Spinal cord (tissue), 10 donors: ENCODE data around the gene CCDC116. TPM values are rescaled to one million over a fixed set of nuclear protein-coding genes. Genes with fewer than 3 reads are reported as not detected.

Experiments
- DNase-seq, 6 donors: peaks; one replicate each; pipeline versions ENCODE4 v3.0.0 to v3.0.0-alpha.2; 2013 to 2015; ENCODE audit warnings: low spot score in 6 of 6, low read depth in 4 of 6
- H3K27ac ChIP-seq: one replicate; pipeline ENCODE4 v1.5.1; 2013; ENCODE audit warnings: low read depth, low read length, control low read depth
- H3K27me3 ChIP-seq: one replicate; pipeline ENCODE4 v1.6.1; 2013; ENCODE audit warnings: low read length; ENCODE audit not compliant: control insufficient read depth, insufficient read depth
- H3K36me3 ChIP-seq: one replicate; pipeline ENCODE4 v1.6.1; 2013; ENCODE audit warnings: low read length; ENCODE audit not compliant: control insufficient read depth, insufficient read depth
- H3K4me1 ChIP-seq: one replicate; pipeline ENCODE4 v1.6.1; 2013; ENCODE audit warnings: low read length; ENCODE audit not compliant: control insufficient read depth, insufficient read depth
- H3K4me3 ChIP-seq: one replicate; pipeline ENCODE4 v1.5.1; 2013; ENCODE audit warnings: low read depth, low read length, control low read depth
- H3K9me3 ChIP-seq: one replicate; pipeline ENCODE4 v1.6.1; 2013; ENCODE audit warnings: low read length; ENCODE audit not compliant: control insufficient read depth, insufficient read depth
- WGBS: methylation state at CpG from one replicate; pipeline ENCODE4 v1.1.5; 2013; ENCODE audit warnings: missing lambda C conversion rate; ENCODE audit not compliant: insufficient coverage; 5-methylcytosine and 5-hydroxymethylcytosine counted together
- polyA plus RNA-seq, 2 donors: library from polyadenylated mRNA; unstranded; fragments of 120-200 nt; gene quantifications; one replicate each; pipeline ENCODE4 v1.2.1, GENCODE V29; 2013; ENCODE audit not compliant: insufficient read length in 2 of 2
- small RNA-seq: library from RNA; depleted of rRNA; stranded (forward); fragments of <200 nt; gene quantifications from one replicate; pipeline ENCODE3, GENCODE V24; 2014; ENCODE audit warnings: low replicate concordance
- total RNA-seq, 2 donors: library from RNA; depleted of rRNA in 1 of 2; stranded (reverse); fragments of 120-200 nt in 1 of 2; fragments of >200 nt in 1 of 2; gene quantifications; one replicate each; pipeline versions ENCODE4 v1.2.3 to v1.2.4, GENCODE V29; 2013 to 2014
- donor health status: healthy.

Gene CCDC116
- total and polyA plus RNA-seq, 4 donors, result 0.20 to 1.1 (median 0.45) TPM

- no peak for DNase-seq
- 93% methylated on average over 24 of the region's 24 CpGs for WGBS
Observed at GRCh38 chr22:21681566-21682370, 49.2 kb downstream of the CCDC116 start.

DNA sequence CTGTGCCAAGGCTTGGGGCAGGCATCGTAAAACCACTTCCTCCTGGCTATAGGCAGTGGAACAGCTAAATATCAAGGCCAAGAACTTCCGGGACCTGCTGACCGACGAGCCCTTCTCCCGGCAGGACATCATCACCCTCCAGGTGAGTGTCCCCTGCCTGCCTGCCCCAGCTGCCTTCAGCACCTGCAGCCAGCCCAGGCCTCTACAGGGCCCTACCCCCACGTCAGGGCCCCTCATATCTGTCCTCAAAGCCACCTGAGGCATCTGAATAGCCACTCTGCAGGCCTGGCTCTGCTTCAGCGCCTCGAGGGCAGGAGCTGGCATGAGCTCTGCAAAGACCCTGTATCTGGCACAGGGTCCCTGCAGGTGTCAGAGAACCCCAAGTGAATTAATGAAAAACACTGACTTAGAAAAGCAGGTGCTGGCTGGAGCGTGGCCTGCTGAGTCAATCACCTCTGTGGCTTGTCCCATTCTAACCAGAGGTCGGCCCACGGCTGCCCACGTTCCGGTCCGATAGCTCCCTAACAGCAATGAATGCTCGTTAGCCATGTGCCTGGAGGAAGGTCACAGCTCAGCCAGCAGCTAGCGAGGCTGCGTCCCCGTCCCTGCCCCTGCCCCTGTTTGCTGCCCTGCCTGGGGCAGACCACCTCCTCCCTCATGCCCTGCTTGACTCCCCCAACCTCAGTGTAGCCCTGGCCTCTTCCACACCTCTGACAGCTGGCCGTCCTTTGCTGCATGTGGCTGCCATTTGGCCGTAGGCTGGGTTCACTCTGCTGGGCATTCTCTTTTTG lies 50.0 kb downstream of the CCDC116 start:
- Histone ChIP-seq H3K27ac (no peak overlapping the region), H3K36me3 (peaks cover 88% of the 10 kb centered on the region), H3K4me1 (no peaks in the 10 kb centered on the region), H3K27me3 (no peaks in the 10 kb centered on the region), H3K9me3 (no peaks in the 10 kb centered on the region), H3K4me3 (no peak overlapping the region)
- WGBS, result 89% methylated on average over 20 of the region's 20 CpGs
- no peak for DNase-seq

More at GRCh38 chr22:21681566-21682370, 49.2 kb downstream of the CCDC116 start:
- Histone ChIP-seq H3K27ac (no peak overlapping the region), H3K4me3 (no peak overlapping the region), H3K36me3 (peaks cover 86% of the 10 kb centered on the region), H3K27me3 (no peaks in the 10 kb centered on the region), H3K4me1 (no peaks in the 10 kb centered on the region), H3K9me3 (no peaks in the 10 kb centered on the region)

DNA sequence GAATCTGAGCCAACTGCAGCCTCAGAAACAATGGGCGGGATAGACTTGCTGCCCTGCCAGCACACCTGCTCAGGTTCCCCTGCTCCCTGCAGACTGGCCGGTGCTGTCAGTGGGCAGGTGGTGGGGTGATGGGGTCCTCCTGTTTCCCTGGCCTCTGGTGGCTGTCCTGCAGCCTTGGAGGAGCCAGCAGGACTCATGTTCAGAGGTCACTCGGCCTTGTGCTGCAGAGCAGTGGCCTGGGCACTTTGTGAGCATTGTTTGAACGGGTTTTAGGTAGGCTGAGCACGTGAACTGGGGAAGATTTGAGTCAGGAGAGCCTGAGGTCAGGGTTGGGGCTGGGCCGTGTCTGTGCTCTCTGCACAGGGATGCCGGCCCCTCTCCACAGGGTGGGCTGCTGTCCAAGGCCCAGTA lies 50.8 kb downstream of the CCDC116 start:
- WGBS, result 90% methylated on average over 7 of the region's 7 CpGs
- no peaks in the 10 kb centered on the region for H3K9me3 ChIP-seq
- H3K27me3 ChIP-seq, result no peaks in the 10 kb centered on the region
- no peaks in the 10 kb centered on the region for H3K4me1 ChIP-seq
- no peak overlapping the region for H3K4me3 ChIP-seq
- no peak overlapping the region for H3K27ac ChIP-seq
- no peak for DNase-seq
- peaks cover 90% of the 10 kb centered on the region for H3K36me3 ChIP-seq

DNA sequence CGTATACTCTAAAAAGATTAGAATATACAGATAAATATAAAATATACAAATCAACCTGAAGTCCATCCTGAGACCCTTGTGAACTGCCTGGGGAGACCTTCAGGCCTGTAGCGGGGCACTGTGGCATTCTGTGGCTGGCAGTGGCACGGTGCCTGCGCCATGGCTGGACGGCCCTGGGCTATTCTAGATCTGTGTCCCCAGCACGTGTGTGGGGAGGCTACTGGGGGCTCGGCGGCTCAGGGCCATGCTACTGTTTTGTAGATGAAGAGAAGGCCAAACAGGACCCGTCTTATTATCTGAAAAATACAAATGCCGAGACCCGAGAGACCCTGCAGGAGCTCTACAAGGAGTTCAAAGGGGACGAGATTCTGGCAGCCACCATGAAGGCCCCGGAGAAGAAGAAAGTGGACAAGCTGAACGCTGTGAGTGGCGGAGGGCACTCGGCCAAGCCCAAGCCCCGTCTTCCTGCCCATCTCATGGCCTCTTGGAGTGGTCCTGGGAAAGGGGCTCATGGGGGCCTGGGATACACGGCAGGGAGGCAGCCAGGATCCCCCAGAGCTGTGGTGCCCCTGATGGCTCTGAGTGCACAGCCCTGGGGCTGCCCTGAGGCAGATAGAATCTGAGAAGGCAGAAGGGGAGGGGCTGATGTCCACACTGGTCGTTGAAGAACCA lies 52.1 kb downstream of the CCDC116 start:
- H3K36me3 ChIP-seq, result peaks cover 97% of the 10 kb centered on the region
- over 99% methylated on average over 18 of the region's 19 CpGs for WGBS
- H3K27ac ChIP-seq, result no peak overlapping the region
- H3K27me3 ChIP-seq, result no peaks in the 10 kb centered on the region
- no peaks in the 10 kb centered on the region for H3K4me1 ChIP-seq
- H3K9me3 ChIP-seq, result no peaks in the 10 kb centered on the region
- no peak for DNase-seq
- H3K4me3 ChIP-seq, result no peak overlapping the region

GRCh38 chr22:21685164-21685513 lies 52.6 kb downstream of the CCDC116 start:
- DNase-seq, result no peak
- WGBS, result 99% methylated on average over 6 of the region's 8 CpGs
- Histone ChIP-seq H3K27me3 (no peaks in the 10 kb centered on the region), H3K4me3 (no peak overlapping the region), H3K4me1 (peaks cover 4% of the 10 kb centered on the region), H3K9me3 (no peaks in the 10 kb centered on the region), H3K36me3 (peaks cover 97% of the 10 kb centered on the region), H3K27ac (no peak overlapping the region)

DNA sequence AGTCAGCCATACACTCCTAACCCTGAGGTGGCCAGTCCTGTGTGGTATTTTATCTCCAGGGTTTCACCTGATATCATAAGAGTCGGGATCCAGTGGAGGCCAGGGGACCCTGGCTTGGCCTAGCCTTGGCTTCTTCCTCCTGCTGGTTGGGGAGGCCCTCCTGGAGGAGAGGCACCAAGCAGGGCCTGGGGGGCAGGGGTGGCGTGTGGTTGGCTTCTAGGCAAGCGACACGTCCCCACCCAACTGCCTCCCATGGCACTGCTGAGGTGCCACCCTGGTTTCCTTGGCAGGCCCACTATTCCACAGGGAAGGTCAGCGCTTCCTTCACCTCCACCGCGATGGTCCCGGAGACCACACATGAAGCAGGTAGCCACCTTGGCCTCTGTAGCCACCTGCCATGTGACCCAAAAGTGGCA lies 53.6 kb downstream of the CCDC116 start:
- Histone ChIP-seq H3K27me3 (no peaks in the 10 kb centered on the region), H3K4me3 (no peak overlapping the region), H3K4me1 (peaks cover 5% of the 10 kb centered on the region), H3K9me3 (no peaks in the 10 kb centered on the region), H3K36me3 (peaks cover 90% of the 10 kb centered on the region), H3K27ac (no peak overlapping the region)
- WGBS, result 97% methylated on average over 7 of the region's 8 CpGs
- DNase-seq, result no peak

Small RNA genes within 50 kb of the gene (small RNA-seq; reads per million reads assigned to genes)
- 4.8 reads per million, percentile 94 among the genes with 10 or more reads in this experiment for gene MIR301B

Other genes with a start within 250 kb of the CCDC116 start
- under 1 TPM; 0.22 to 0.40 TPM for gene RIMBP3B, start 249.0 kb upstream of the CCDC116 start, total RNA-seq
- not detected for gene RIMBP3B, start 249.0 kb upstream of the CCDC116 start, polyA plus RNA-seq
- 1 to 10 TPM; 3.6 to 5.7 TPM for gene HIC2, start 215.4 kb upstream of the CCDC116 start, total RNA-seq
- gene HIC2, start 215.4 kb upstream of the CCDC116 start, polyA plus RNA-seq, result 1 to 10 TPM; 7.1 to 8.4 TPM
- gene TMEM191C, start 165.4 kb upstream of the CCDC116 start, total RNA-seq, result 1 to 10 TPM; 3.9 to 4.7 TPM
- 10 to 100 TPM; 12.4 to 23.9 TPM for gene TMEM191C, start 165.4 kb upstream of the CCDC116 start, polyA plus RNA-seq
- gene RIMBP3C, start 81.3 kb upstream of the CCDC116 start, total RNA-seq, result under 1 TPM; 0.30 to 0.39 TPM
- gene RIMBP3C, start 81.3 kb upstream of the CCDC116 start, polyA plus RNA-seq, result under 1 TPM; 0.70 to 0.83 TPM
- 10 to 100 TPM; 34.1 to 46.6 TPM for gene UBE2L3, start 65.0 kb upstream of the CCDC116 start, total RNA-seq
- 10 to 100 TPM; 67.9 to 75.3 TPM for gene UBE2L3, start 65.0 kb upstream of the CCDC116 start, polyA plus RNA-seq
- gene YDJC, start 2.7 kb upstream of the CCDC116 start, total RNA-seq, result 1 to 10 TPM; 5.0 to 10.0 TPM
- gene YDJC, start 2.7 kb upstream of the CCDC116 start, polyA plus RNA-seq, result 10 to 100 TPM; 17.0 to 17.6 TPM
- gene SDF2L1, start 9.5 kb downstream of the CCDC116 start, total RNA-seq, result 10 to 100 TPM in 1 of 2 donors, 1 to 10 TPM in 1; 6.9 to 14.1 TPM
- gene SDF2L1, start 9.5 kb downstream of the CCDC116 start, polyA plus RNA-seq, result 10 to 100 TPM; 16.6 to 21.9 TPM
- gene PPIL2, start 33.3 kb downstream of the CCDC116 start, total RNA-seq, result 10 to 100 TPM; 17.1 to 30.5 TPM
- gene PPIL2, start 33.3 kb downstream of the CCDC116 start, polyA plus RNA-seq, result 10 to 100 TPM; 43.6 to 51.5 TPM
- 10 to 100 TPM; 12.9 to 16.0 TPM for gene YPEL1, start 103.0 kb downstream of the CCDC116 start, total RNA-seq
- gene YPEL1, start 103.0 kb downstream of the CCDC116 start, polyA plus RNA-seq, result 10 to 100 TPM; 18.1 to 20.6 TPM
- 100 to 1,000 TPM in 1 of 2 donors, 10 to 100 TPM in 1; 87.7 to 133 TPM for gene MAPK1, start 234.9 kb downstream of the CCDC116 start, total RNA-seq
- 100 to 1,000 TPM; 138 to 183 TPM for gene MAPK1, start 234.9 kb downstream of the CCDC116 start, polyA plus RNA-seq